HG02678 (cell line): ENCODE results near the gene CPNE9.
A peak's percentile ranks its signal among the peaks of the same experiment; 100 is the strongest.

Experiments
- ATAC-seq: cut with Tn5 transposase; IDR thresholded peaks from one replicate; pipeline ENCODE4 v1.9.1; 2021; ENCODE audit warnings: mild to moderate bottlenecking, moderate library complexity; ENCODE audit not compliant: unreplicated experiment

Gene CPNE9

GRCh38 chr3:9713142-9713541 lies 9.5 kb downstream of the CPNE9 start:
- no peak for ATAC-seq

- ATAC-seq = no peak
Measured at GRCh38 chr3:9715136-9715535, 11.5 kb downstream of the CPNE9 start.

DNA sequence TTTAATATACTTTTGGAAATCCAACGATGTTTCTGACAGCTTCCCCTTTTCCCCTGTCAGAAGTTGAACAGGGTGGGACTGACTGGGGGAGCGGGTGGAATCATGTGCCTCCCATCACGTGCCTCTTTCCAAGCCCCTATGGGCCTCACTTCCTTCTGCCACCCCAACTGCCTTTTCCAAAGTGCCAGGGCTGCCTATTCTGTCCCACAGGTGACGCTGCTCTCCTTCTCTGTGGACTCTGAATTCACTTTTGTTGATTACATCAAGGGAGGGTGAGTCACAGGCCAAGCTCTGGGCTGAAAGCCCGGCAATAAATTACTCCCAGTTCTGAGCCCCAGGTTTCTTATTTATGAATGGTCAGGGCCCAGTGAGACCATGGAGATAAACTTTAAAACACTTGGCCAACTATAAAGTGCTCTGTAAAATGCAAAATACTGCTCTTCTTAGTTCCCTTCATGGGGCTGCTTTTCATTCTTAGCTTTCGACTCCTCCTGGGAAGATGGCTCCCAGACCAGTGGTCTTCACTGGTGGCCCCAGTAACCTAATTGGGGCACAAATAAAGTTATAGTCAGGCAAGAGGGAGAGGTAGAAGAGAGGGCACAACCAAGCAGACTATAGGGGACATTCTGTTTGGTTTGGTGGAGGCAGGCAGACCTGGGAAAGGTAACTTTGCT lies 12.3 kb downstream of the CPNE9 start:
- ATAC-seq = no peak

DNA sequence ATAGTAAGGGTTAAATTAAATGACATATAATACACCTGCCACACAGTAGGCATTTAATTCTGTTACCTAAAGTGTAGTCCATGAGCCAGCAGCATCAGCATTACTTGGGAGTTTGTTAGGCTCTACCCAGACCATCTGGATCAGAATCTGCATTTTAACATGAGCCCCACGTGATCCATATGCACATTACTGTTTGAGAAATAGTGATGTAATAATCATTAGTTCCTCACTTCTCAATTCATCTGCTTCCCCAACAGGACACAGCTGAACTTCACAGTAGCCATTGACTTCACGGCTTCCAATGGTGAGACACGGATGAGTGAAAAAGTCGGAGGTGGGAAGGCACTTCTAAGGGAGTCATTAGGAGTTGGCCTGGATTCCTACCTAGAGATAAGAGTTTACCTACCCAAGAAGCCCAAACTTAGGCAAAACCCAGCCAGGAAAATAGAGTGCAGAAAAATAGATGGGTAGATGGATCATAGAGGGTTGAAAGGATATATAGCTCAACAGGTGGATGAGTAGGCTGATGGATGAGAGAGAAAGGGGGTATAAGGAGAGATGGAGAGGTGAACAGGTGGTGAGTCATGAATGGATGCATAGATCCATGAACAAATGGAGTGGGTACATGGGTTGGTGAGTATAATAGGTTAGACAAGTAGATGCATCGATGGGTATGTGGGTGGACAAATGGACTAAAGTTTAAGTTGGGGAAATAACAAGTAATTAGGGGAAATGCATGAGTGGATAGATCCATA lies 13.3 kb downstream of the CPNE9 start:
- ATAC-seq = no peak

GRCh38 chr3:9717563-9717962 lies 13.9 kb downstream of the CPNE9 start:
- no peak for ATAC-seq

DNA sequence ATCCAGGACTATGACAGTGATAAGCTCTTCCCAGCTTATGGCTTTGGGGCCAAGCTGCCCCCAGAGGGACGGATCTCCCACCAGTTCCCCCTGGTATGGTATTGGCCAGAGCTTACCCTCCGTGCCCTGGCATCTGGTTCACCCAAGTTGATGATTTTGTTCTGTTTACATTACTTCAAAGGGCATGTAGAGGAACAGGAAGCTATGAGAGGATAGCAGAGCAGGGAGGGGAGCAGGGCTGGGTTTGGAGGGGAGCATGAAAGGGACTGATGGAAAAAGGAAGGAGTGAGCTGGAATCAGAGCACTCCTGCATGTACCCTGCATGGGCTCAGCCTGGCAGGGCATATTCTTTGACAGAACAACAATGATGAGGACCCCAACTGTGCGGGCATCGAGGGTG lies 14.5 kb downstream of the CPNE9 start:
- no peak for ATAC-seq

GRCh38 chr3:9721015-9721699 lies 17.5 kb downstream of the CPNE9 start:
- ATAC-seq = no peak

DNA sequence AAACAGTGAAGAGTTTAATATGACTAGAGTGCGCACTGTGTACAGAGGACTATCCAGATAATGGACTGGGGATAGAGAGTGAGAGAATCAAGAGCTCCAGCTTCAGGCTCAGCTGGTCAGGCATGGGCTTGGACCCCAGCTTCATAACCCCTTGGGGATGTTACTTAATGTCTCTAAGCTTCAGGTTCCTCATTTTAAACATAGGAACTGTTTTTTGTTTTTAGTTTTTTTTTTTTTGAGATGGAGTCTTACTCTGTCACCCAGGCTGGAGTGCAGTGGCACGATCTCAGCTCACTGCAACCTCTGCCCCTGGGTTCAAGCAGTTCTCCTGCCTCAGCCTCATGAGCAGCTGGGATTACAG lies 18.0 kb downstream of the CPNE9 start:
- ATAC-seq = no peak

DNA sequence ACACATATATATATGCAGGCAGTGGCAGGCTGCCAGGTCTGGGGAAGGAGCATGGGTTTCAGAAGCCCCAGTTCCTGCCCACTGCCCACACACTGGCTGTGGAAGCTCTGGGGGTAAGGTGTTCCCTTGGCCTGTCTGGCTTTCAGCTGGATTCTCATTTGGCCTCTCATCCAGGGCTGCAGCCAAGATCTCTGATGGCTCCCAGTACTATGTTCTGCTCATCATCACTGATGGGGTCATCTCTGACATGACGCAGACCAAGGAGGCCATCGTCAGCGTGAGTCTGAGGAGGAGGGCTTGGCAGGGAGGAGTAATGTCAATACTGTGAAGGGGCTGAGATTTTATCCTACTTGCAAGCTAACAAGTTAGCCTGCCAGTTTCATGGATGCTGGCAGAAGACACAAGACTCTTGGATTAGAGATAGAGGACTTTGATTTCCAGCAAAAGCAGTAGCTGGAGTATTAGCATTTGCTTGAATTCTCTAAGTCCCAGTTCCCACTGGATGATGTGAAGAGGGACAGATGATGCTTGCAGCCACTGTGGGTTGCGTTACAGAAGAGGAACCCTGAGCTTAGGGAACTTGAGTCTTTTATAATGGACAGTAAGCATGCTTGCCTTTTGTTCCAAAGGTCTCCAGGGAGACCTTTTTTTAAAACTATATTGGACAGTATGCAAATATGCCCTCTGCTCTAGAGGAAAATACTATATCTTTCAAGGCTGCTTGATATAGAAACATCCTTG lies 22.3 kb downstream of the CPNE9 start:
- ATAC-seq = no peak

DNA sequence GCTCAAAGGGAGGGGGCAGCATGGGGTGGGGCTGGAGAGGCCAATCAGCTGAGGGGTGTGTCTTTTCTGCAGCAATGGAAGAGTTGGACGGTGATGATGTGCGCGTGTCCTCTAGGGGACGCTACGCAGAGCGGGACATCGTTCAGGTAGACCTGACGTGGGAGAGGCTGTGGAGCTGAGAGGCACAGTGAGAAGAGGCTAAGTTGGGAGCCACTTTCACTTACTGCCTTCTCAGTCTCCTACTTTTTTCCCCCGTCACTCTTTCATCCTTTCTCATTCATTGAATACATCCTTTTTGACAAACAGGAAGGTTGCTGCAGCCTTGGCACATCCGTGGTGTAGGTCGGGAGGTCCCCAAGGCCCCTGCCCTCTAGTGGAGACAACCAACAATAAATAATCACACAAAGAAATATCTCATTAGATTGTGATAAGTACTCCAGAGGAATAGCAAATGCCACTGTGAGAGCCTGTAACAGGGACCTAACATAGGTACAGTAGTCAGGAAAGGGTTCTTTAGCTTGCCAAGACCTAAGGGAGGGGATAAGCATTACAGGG lies 23.5 kb downstream of the CPNE9 start:
- no peak for ATAC-seq

GRCh38 chr3:9727743-9728142 lies 24.1 kb downstream of the CPNE9 start:
- no peak for ATAC-seq

GRCh38 chr3:9729419-9729818 lies 25.8 kb downstream of the CPNE9 start:
- no peak for ATAC-seq

DNA sequence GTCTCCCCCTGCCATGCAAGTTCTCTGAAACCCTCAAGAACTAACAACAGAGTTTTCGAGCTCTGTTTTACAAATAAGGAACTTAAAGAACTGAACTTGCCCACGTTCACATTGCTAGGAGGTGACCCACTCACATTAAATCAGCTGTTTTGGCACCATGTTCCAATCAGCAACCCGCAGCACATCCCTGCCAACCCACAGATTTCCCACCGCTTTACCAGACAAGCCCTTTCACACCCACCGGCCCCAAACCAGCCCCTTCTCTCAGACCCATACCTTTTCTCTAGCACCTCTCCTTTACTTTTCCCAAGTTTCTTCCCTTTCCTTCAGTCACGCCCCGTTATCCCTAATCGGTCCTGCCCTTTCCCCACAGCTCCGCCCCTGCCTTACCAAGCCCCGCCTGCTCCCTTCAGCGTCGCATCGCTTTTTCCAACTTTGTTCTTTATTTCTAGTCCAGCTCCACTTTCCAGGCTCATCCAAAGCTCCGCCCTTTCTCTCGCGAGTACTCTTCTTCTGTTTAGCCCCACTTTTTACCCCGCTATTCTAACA lies 27.1 kb downstream of the CPNE9 start:
- peak; percentile 44 for ATAC-seq

DNA sequence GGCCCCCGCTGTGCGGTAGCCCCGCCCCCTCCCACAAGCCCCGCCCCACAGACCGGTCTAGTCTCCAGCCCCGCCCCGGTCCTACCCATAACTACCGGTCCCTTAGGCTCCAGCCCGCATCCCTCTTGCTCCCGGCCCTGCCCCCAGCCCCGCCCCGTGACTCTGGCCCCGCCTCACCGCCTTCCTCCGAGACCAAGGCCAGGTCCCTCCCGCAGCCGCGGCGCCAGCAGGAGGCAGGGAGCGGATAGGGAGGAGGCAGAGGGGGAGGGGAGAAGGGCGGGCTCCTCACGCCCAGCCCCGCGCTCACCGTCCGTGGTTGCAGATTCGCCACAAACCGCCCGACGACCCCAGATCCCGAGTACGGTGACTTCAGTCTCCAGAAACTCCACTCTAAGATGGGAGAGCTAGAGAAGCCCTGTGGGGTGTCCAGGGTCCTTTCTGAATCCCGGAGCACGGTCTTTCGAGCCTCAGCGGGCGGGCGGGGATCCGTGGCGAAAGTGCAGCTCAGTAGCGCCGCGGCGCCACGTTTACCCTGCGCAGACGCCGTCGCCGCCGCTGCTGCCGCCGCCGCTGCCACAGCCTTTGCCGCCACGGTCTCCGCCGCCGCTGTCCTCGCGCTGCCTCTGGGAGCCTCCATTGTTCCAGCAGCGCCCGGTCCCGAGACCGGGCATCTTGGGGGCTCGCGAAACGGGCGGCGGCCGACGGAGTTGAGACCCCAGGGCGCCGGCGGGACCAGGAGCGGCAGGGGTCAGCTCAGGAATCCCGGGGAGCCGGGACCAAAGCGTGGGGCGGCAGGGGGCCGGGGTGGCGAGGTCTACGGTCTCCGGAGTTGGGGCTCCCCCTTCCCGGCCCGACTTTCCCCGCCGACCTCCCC lies 27.8 kb downstream of the CPNE9 start, which contains the start of gene BRPF1:
BRPF1 (plus strand) TSS at position 530 of the 874 bp plus-strand sequence. CDS start 2,406 bp downstream, outside the sequence.
- peak; percentile 92 for ATAC-seq

GRCh38 chr3:9732080-9732739 lies 28.6 kb downstream of the CPNE9 start:
- peak; percentile 7 for ATAC-seq

DNA sequence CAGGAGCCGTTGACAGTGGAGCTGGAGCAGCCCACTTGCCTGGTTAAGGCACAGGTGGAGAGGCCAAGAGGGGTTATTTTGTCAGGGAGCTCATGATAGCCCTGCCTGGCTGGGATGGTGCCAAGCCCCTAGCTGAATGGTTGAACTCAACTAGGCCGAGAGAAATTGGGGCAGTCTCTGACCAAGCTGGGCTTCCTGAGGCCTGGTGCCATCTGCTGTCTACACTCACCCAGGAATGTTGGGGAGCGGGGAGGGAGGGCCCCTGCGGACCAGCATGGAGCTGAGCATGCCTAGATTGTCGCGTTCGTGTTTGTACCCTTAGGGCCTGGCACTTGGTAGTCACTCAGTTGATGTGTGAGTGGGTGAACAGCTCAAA lies 29.1 kb downstream of the CPNE9 start:
- ATAC-seq = no peak

GRCh38 chr3:9736831-9737230 lies 33.2 kb downstream of the CPNE9 start:
- no peak for ATAC-seq

GRCh38 chr3:9739181-9739580 lies 35.5 kb downstream of the CPNE9 start:
- no peak for ATAC-seq

- no peak for ATAC-seq
Measured at GRCh38 chr3:9742560-9742959, 38.9 kb downstream of the CPNE9 start.
